ENCODE measurements around the gene GLT8D2. TPM values are rescaled to one million over a fixed set of nuclear protein-coding genes. Genes with fewer than 3 reads are reported as not detected.

Gene GLT8D2
- polyA plus RNA-seq, 1 of the 3 experiments (the other 2 are of a cell fraction): 50.0 TPM

DNA sequence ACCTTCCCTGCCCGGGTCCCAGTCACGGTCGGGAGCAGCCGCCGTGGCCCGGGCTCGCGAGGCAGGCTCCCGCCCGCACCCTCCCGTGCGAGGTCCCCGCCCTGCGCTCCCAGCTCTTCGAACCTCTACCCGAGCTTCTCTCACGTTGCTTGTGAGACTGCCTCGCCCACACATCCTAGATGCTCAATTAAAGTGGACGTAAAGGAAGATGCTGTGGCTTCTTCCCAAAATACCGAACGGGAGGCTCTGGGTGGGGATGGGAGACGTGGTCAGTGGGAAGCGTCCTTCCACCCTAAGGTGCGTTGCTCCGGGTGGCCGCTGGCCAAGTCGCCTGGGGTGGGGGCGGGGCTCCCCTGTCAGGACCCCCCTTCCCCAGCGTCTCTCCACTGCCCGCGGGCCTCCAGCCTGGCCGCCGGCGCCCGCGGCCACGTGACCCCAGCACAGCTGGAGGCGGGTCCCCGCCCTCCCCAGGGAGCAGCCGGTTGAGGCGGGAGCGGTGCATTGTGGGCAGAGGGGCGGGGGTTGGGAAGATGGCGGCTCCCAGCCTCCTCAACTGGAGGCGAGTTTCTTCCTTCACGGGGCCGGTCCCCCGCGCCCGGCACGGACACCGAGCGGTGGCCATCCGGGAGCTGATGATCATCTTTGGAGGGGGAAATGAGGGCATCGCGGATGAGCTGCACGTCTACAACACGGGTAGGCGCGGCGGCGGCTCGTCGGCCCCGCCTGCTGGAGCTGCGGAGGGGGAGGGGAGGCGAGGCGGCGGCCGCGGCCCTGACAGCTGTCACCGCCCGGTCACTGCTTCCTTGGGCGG, 14.2 kb upstream of the GLT8D2 start, which contains the start of gene HCFC2 (continued):
- no peak for TF ChIP-seq IRF3 (IDR thresholded peaks at IDR 0.05; ENCODE audit: low read depth, low read length)
- TF ChIP-seq, protein P1, sequence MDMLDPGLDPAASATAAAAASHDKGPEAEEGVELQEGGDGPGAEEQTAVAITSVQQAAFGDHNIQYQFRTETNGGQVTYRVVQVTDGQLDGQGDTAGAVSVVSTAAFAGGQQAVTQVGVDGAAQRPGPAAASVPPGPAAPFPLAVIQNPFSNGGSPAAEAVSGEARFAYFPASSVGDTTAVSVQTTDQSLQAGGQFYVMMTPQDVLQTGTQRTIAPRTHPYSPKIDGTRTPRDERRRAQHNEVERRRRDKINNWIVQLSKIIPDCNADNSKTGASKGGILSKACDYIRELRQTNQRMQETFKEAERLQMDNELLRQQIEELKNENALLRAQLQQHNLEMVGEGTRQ (IDR thresholded peaks at IDR 0.05; ENCODE audit: borderline replicate concordance, low read depth, low read length): peak; percentile 75
- TF ChIP-seq ZBTB33 (IDR thresholded peaks at IDR 0.05; ENCODE audit: borderline replicate concordance, low read depth): 0 out of 2 replicates have a peak, but pooled peaks have one; percentile 13
- TF ChIP-seq, protein P2, sequence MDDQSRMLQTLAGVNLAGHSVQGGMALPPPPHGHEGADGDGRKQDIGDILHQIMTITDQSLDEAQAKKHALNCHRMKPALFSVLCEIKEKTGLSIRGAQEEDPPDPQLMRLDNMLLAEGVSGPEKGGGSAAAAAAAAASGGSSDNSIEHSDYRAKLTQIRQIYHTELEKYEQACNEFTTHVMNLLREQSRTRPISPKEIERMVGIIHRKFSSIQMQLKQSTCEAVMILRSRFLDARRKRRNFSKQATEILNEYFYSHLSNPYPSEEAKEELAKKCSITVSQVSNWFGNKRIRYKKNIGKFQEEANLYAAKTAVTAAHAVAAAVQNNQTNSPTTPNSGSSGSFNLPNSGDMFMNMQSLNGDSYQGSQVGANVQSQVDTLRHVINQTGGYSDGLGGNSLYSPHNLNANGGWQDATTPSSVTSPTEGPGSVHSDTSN (IDR thresholded peaks at IDR 0.05): peak; percentile 42; the same call in 1 of the 2 replicates

DNA sequence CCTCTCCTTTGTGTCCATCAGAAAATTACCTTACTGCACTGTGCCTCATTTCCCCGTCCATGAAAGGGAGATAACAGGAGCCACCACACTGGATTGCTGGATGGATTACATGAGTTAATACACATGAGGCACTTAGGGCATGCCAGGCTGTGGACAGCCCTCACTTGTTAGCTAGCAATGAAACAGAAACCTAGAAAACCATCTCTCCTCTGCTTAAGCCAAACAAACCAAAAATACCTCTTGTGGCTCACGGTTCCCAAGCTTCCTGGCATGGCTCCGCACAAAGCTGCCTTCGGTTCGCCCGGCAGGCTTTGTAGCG, 13.7 kb upstream of the GLT8D2 start:
- peak overlapping the region; percentile 74 for H3K9ac ChIP-seq
- POLR2A ChIA-PET: interaction anchor here (0.7 to 3.1 kb wide), 4 partner anchors 98 to 222 kb away, joined by 3 to 27 read pairs (median 6); partner anchors contain the start of genes HSP90B1, NT5DC3 and TDG
- no peaks in the 10 kb centered on the region for H3K9me2 ChIP-seq
- H3K4me1 ChIP-seq (ENCODE audit: control insufficient read depth in 1 of 2, insufficient read depth in 2 of 2, low read depth in 1 of 2, low read length in 1 of 2): peaks cover 6 to 13% of the 10 kb centered on the region in 2 experiments; a peak in 3 of 4 replicates
- peak overlapping the region; percentile 96 for H2AFZ ChIP-seq (ENCODE audit: low read depth)
- peaks cover 4% of the 10 kb centered on the region for H3F3A ChIP-seq (replicated peaks; ENCODE audit: insufficient read depth)
- peaks cover 29% of the 10 kb centered on the region for H3K79me2 ChIP-seq (ENCODE audit: insufficient read depth)
- peak overlapping the region; percentile 77 to 89 for H3K27ac ChIP-seq (ENCODE audit: low read depth in 2 of 2, low read length in 1 of 2)
- no peaks in the 10 kb centered on the region for H4K20me1 ChIP-seq (ENCODE audit: insufficient read depth)
- H3K4me3 ChIP-seq (ENCODE audit: low read depth in 2 of 2, low read length in 1 of 2): peak overlapping the region; percentile 94 to 98
- no peaks in the 10 kb centered on the region for H3K9me3 ChIP-seq
- H3K4me2 ChIP-seq: peak overlapping the region; percentile 100
- no peaks in the 10 kb centered on the region for H3K27me3 ChIP-seq (ENCODE audit: insufficient read depth)
- 0% methylated on average over 1 of the region's 7 CpGs for WGBS (ENCODE audit: low lambda C conversion rate)
- CTCF ChIA-PET: interaction anchor here (1.5 to 3.1 kb wide), 2 partner anchors 9 to 45 kb away, joined by 7 to 15 read pairs; no protein-coding TSS in a partner anchor
- no peak for DNase-seq
- peaks cover 9 to 20% of the 10 kb centered on the region in 2 experiments for H3K36me3 ChIP-seq (replicated peaks in 1 of 2; ENCODE audit: control insufficient read depth in 1 of 2, insufficient read depth in 2 of 2, low read length in 1 of 2)
- TF ChIP-seq YY1 (IDR thresholded peaks at IDR 0.05; ENCODE audit: low read depth): no peak
- no peak for TF ChIP-seq GABPA (IDR thresholded peaks at IDR 0.05; ENCODE audit: low read depth)
- TF ChIP-seq CTCF (IDR thresholded peaks at IDR 0.05): no peak
- no peak for TF ChIP-seq JUND (IDR thresholded peaks at IDR 0.05)
- no peak for TF ChIP-seq CHD2 (IDR thresholded peaks at IDR 0.05; ENCODE audit: low read length, partially characterized antibody)
- TF ChIP-seq MXI1 (IDR thresholded peaks at IDR 0.05; ENCODE audit: low read depth, low read length): no peak; the same call in 1 of the 2 replicates
- TF ChIP-seq ELF1 (IDR thresholded peaks at IDR 0.05): no peak
- TF ChIP-seq POLR2AphosphoS5 (IDR thresholded peaks at IDR 0.05; ENCODE audit: low read depth, low read length): no peak
- no peak for TF ChIP-seq EZH2phosphoT487 (IDR thresholded peaks at IDR 0.05; ENCODE audit: borderline replicate concordance, low read depth)
- no peak for TF ChIP-seq IRF3 (IDR thresholded peaks at IDR 0.05; ENCODE audit: low read depth, low read length)
- no peak; the same call in 1 of the 2 replicates for TF ChIP-seq TAF1 (IDR thresholded peaks at IDR 0.05; ENCODE audit: borderline replicate concordance, low read depth, low read length)
- TF ChIP-seq MEF2A (IDR thresholded peaks at IDR 0.05; ENCODE audit: borderline replicate concordance, low read depth): no peak
- TF ChIP-seq, protein P2 (IDR thresholded peaks at IDR 0.05): no peak
- no peak for TF ChIP-seq RFX5 (IDR thresholded peaks at IDR 0.05; ENCODE audit: low read length)
- no peak for TF ChIP-seq NFIC (IDR thresholded peaks at IDR 0.05; ENCODE audit: borderline replicate concordance)
- TF ChIP-seq FOXM1 (IDR thresholded peaks at IDR 0.05; ENCODE audit: low read depth): no peak
- no peak for TF ChIP-seq RXRA (IDR thresholded peaks at IDR 0.05; ENCODE audit: borderline replicate concordance, low read depth)
- TF ChIP-seq EP300 (IDR thresholded peaks at IDR 0.05; ENCODE audit: borderline replicate concordance in 1 of 2, low read depth in 1 of 2, low read length in 1 of 2): no peak
